ENCODE results near the gene LMX1A.

- TF ChIP-seq CTCF (optimal IDR thresholded peaks at IDR 0.05 in 1 of 3, IDR thresholded peaks at IDR 0.05 in 1 of 3, conservative IDR thresholded peaks at IDR 0.05 in 1 of 3; ENCODE audit: extremely low read depth in 1 of 3, insufficient read depth in 2 of 3, low read length in 3 of 3) = no peak
- no peak for TF ChIP-seq EZH2 (IDR thresholded peaks at IDR 0.05; ENCODE audit: low read length)
Measured at GRCh38 chr1:165234149-165234548, 122.4 kb downstream of the LMX1A start.

All from keratinocyte (primary cell).